ENCODE data around the gene STAG3.

DNA sequence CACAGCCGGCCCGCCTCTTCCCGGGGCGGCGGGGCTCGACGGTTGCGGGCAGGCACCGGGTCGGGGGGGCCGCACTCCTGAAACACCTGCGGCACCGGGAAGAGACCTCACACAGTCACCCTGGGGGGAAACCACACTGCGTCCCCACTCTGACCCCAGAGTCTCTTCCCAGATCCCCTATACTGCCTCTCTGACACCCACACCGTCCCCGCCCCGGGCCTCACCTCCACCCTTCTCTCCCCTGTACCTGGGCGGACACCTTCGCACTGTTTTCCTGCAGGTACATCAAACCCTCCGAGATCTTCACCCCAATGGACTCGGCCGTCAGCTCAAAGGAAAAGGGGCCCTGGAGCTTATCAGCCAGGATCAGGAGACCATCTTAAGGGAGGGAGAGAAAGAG lies 5.9 kb upstream of the STAG3 start:
- TF ChIP-seq, protein P1, sequence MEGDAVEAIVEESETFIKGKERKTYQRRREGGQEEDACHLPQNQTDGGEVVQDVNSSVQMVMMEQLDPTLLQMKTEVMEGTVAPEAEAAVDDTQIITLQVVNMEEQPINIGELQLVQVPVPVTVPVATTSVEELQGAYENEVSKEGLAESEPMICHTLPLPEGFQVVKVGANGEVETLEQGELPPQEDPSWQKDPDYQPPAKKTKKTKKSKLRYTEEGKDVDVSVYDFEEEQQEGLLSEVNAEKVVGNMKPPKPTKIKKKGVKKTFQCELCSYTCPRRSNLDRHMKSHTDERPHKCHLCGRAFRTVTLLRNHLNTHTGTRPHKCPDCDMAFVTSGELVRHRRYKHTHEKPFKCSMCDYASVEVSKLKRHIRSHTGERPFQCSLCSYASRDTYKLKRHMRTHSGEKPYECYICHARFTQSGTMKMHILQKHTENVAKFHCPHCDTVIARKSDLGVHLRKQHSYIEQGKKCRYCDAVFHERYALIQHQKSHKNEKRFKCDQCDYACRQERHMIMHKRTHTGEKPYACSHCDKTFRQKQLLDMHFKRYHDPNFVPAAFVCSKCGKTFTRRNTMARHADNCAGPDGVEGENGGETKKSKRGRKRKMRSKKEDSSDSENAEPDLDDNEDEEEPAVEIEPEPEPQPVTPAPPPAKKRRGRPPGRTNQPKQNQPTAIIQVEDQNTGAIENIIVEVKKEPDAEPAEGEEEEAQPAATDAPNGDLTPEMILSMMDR (IDR thresholded peaks at IDR 0.05; ENCODE audit: low read depth, low read length, poor library complexity, severe bottlenecking): no peak
- no peak for TF ChIP-seq EZH2phosphoT487 (IDR thresholded peaks at IDR 0.05; ENCODE audit: borderline replicate concordance, low read length)

Data from DOHH2 (cell line).